ENCODE results near the gene TPSD1.
"Not testable (repeated sequence)": the region's sequence is repeated elsewhere in the genome, so short reads cannot be mapped to it uniquely, and the experiment has no call there.

The TPSD1 gene

DNA sequence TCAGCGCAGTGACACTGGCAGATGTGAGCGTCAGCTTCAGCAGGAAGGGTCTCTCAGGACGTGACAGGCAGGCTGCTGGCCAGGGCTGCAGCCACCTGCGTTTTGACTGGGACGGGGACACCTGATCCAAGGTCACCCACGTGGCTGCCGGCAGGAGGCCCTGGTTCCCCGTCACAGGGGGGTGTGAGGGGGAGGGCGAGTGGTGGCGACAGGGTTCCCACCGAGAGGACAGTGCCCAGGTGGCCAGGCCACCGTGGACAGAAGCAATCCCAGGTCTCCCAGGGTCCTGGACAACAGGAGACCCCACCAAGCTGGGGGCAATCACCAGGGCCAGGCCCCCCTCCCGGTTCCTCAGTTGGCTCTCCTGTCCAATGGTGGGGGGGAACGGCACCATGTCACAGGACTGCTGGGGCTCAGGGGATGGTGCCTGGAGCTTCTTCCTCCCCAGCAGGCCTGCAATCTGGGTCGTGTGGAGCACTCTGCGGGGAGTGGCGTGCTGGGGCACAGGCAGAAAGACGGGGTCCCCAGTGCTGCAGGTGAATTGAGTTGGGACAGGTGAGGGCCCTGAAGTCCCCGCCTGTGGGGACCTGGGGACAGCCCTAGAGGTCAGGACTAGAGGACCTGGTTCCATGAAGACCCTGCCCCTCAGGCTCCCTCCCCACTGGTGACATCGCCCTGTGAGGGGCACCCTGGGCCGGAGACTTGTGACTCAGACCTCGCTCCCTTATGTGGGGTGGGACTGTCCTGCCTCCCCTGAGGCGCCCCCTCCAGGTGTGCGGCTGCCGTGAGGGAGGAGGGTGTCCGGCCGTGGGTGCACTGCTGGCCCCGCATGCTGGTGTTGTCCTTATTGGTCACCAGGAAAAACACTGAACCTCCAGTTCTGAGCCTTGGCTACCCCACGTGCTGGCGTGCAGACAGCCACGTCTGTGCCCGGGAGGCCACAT, 11.7 kb upstream of the TPSD1 start:
- DNase-seq, result not testable (repeated sequence)

GRCh38 chr16:1244881-1245280, 11.0 kb upstream of the TPSD1 start:
- peak in 1 of 2 donors; percentile 28 for DNase-seq

DNA sequence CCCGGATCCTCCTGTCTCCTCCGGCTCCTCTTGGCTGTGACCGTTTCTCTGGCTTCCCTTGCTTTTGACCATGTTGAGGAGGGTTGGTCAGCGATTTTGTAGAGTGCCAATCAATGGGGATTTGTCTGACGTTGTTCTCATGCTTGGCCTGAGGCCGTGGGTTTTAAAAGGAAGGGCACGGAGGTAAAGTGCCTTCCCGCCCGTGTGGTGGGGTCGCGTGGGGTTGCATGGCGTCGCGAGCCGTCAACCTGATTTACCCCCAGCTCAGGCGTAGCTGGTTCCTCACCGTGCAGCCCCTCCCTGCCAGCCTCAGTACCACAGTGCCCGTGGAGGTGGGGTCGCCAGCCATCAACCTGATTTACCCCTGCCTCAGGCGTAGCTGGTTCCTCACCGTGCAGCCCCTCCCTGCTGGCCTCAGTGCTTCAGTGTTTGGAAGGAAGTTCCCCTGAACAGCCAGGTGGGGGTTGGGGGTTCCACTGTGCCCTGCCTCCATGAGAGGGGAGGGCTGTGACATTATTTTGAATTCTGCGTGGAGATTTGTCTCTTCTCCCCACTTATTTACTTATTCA, 10.3 kb upstream of the TPSD1 start:
- DNase-seq, result no peak

DNA sequence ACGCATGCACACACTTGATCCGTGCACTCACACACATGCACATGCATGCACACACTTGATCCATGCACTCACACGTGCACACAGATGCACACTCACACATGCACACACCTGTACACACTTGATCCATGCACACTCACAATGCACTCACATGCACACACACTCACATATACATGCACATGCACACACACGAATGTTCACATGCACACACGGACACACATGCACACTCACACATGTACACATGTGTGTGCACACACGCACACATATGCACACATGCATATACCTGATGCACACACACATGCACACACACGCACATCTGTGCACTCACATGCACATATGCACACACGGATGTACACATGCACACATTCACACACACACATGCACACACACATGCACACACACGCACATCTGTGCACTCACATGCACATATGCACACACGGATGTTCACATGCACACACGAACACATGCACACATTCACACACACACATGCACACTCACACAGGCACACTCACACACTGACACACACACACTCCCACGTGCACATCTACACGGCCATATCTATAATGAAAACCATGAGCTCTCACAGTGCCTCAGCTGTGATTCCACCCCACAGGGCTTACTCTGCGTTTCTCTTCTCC, 7.8 kb upstream of the TPSD1 start:
- not testable (repeated sequence) for DNase-seq

DNA sequence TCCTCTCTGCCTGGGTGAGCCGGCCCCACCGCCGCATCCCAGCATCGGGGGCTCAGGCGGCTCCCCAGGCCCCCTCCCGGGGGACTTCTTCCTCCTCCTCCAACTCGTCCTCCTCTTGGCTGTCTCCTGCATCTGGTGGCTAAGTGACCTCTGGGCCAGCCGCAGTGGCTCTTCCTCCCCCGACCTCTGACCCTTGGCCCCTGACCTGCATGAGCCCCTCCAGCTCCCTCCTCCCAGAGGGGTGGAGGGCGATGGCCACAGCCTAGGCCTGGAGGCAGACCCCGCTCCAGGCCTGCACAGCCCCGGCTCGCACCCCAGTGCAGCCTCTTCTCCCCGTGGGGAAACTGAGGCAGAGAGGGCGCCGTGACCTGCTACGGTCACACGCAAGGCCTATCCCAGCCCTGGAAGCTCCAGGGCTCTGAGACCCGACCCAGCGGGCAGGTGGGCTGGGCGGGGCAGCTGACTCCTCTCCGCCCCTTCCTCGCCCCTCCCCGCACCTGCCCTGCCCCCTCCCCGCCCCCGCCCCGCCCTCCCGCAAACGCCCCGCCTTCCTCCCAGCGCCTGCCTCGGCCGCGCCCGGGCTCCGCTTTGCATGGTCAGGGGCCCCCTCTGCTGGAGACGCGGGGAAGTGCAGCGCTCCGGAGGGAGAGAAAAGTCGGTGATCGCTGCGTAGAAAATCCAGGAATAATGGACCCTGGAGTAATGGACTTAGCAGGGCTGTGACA, 6.7 kb upstream of the TPSD1 start:
- not testable (repeated sequence) for DNase-seq

DNA sequence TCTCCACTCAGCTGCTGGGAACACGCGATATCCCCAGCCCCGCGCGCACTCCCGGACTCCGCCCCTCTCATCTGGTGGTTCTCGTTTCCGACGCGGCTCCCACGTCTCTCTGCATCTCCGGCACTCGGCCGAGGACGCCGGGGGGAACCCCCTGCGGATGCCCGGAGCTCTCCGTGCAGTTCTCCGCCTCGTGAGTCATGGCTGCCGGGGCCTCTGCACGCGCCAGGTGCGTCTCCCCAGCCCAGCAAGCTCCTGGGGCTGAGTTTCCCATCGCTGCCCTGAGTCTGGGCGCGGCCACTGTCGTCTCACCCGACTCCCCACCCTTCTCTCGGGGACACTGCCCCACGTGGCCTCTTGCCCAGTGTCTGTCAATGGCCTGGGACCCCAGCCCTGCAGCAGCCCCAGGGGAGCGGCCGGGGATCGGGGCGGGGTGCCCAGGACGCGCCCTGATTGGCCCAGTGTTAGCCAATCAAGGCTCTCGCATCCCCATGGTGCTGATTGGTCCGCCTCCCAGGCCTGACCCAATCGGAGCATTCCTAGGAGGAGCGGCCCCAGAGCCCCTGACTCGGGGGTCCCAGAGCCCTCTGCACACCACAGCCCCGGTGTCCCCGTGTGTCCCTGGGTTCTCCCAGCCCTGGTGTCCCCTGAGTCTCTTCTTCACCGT, 2.0 kb upstream of the TPSD1 start:
- DNase-seq, result not testable (repeated sequence)

- not testable (repeated sequence) for DNase-seq
These were observed 1.0 kb upstream of the TPSD1 start for GRCh38 chr16:1254821-1255220.

DNA sequence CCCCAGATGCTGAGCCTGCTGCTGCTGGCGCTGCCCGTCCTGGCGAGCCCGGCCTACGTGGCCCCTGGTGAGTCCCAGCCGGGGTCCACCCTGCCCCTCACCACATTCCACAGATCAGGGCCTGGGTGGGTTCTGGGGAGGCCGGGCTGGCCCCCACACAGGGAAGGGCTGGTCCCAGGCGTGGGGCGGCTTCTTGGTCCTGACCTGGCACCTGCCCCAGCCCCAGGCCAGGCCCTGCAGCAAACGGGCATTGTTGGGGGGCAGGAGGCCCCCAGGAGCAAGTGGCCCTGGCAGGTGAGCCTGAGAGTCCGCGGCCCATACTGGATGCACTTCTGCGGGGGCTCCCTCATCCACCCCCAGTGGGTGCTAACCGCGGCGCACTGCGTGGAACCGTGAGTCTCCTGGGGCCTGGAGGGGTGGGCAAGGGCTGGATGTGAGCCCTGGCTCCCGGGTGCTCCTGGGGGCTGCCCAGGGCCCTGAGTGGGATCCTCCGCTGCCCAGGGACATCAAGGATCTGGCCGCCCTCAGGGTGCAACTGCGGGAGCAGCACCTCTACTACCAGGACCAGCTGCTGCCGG, 516 bp downstream of the TPSD1 start:
- DNase-seq, result not testable (repeated sequence)

DNA sequence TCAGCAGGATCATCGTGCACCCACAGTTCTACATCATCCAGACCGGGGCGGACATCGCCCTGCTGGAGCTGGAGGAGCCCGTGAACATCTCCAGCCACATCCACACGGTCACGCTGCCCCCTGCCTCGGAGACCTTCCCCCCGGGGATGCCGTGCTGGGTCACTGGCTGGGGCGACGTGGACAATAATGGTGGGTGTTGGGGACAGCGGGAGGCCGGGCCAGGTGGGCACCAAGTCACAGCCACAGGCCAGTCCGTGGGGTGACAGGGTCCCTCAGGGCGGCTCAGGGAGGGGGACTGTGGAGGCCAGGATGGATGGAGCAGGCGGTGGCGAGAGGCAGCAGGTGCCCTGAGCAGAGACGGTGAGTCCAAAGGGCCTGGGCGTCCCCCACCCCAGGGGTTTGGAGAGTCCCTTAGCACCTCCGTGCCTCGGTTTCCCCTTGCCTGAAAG, 1.0 kb downstream of the TPSD1 start:
- DNase-seq, result no peak

DNA sequence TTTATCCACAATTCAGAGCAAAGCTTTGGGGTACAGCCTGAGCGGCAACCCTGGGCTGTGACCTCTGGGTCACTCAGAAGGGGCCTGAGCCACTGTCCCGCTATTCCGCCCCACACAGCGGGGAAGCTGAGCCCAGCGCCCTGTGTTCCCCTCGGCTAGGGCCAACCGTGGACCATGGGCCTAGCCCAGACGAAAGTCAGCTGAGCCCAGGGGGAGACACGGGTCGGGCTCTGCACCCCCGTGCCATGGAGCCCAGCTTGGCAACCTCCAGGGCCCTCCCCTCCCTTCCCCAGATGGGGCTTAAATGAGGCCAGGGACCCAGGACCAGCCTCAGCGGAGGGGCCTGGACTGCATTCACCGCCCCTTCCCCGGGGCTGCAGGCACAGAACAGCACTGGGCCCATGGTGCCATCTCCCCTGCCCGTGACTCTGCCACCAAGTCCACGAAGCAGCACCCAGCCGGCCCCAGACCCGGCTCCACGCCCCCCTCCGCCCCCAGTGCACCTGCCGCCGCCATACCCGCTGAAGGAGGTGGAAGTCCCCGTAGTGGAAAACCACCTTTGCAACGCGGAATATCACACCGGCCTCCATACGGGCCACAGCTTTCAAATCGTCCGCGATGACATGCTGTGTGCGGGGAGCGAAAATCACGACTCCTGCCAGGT, 1.8 kb downstream of the TPSD1 start:
- DNase-seq, result no peak

DNA sequence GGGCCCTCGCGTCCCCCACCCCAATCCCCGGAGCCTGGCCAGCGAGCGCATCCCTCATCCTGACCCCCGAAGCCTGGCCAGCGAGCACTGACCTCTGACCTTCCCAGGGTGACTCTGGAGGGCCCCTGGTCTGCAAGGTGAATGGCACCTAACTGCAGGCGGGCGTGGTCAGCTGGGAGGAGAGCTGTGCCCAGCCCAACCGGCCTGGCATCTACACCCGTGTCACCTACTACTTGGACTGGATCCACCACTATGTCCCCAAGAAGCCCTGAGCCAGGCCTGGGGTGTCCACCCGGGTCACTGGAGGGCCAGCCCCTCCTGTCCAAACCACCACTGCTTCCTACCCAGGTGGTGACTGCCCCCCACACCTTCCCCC, 2.3 kb downstream of the TPSD1 start:
- no peak for DNase-seq

DNA sequence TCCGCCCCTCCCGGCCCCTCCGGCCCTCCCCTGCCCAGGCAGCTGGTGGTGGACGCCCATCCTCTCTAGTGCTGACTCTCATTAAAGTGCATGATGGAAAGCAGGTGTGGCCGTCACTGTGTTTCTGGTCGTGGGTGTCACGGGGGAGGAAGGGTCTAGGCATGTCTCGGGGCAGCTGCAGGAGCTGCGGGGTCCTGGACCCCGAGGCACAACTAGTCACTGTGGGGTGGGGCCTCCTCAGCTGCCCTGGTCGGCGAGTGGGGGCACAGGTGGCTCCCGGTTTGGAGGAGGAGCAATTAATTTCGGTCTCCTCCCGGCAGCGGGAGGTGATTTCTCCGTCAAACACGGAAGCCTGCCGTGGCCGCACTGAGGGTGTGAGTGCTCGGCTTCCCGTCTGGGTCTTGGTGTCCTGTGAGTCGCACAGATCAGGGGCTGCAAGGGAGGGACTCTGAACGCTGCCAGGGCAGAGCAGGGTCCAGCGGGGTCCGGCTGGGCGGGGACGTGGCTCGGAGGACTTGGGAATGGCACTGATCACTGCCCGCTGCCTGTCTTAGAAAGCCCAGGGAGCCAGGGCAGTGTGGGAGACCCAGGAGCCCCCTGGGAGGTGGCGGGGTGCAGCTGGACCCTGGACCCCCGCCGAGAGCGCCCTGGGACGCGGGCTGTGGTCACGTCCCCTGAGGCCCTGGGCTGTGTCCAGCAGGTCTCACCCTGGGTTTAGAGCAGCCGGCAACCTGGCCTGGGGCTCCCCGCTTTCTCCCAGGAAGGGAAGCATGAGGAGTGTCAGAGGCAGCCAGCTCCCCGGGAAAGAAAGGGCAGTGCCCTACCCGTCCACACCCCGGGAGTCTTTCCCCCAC, 3.3 kb downstream of the TPSD1 start:
- no peak for DNase-seq

GRCh38 chr16:1259760-1260068, 3.8 kb downstream of the TPSD1 start:
- DNase-seq, result no peak

DNA sequence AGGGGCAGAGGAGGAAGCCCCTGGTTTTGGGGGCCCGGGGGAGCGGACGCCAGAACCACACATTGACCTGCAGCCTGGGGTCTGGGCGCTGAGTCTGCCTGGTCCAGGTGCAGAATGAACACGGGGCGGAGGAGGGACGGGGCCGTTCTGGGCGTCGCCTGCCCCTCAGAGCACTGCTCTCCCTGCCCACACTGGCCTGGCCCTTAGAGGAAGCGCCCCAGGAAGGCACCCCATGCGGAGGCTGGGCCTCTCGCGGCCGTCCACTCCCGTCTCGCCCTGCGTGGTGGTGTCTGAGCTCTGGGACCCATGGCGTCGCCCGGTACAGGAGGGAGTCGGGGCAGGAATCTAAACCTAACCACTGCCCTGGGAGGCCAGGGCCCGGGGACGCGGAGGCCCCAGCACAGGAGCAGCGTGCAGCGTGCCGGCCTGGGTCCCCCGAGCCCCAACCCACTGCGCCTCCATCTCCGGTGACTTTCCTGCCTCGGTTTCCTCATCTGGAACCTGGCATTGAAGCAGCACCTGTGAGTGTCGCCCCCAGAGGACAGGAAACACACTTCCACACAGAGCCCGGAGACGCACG, 4.3 kb downstream of the TPSD1 start:
- no peak for DNase-seq

GRCh38 chr16:1261131-1261892, 5.4 kb downstream of the TPSD1 start:
- DNase-seq, result no peak

DNA sequence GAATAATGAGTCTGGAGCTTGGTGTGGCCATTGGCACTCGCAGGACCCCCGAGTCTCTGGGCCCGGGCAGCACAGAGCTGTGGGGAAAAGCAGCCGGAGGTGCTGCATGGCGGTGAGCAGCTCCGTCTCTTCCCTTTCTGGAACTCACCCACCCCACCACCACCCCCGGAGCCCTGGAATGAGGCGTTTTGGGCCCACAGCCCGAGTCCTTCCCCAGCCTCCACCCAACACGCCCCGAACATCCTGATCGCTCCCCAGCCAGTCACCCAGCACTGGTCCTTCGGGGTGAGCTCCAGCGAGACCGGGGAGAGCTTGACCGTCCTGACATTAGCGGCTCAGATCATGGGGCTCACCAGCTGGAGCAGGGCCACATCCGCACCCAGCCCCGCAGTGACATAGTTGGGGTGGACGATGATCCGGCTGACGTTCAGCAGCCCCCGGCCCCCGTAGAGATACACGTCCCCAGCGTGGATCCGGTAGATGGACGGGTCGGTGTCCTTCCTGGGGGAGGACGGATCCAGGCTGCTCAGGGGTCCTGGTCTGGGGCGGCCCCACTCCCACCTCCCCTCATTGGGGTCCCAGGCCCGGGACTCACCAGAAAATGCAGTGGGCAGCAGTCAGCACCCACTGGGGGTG, 6.5 kb downstream of the TPSD1 start:
- no peak for DNase-seq

DNA sequence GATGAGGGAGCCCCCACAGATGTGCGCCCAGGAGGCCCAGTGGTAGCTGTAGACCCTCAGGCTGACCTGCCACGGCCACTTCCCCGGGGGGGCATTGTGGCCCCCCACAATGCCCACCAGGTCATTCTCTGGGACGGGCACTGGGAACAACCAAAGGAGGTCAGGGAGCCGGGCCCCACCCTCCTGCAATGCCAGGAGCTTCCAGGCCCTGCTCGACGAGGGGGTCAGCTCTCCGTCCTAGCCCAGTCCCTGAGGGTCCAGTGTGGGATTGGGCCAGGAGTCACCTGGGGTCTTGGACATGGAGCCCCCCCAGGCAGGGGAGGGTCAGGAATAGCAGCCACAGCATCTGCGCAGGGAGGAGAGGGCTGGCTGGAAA, 7.0 kb downstream of the TPSD1 start:
- no peak for DNase-seq

- no peak for DNase-seq
These were observed 7.9 kb downstream of the TPSD1 start for GRCh38 chr16:1263591-1264344.
